OCI-LY3 (cell line): ENCODE data around the gene GALNTL6.
A peak's percentile ranks its signal among the peaks of the same experiment; 100 is the strongest.
"Not testable (repeated sequence)": the region's sequence is repeated elsewhere in the genome, so short reads cannot be mapped to it uniquely, and the experiment has no call there.

ENCODE experiments used
- H2AFZ ChIP-seq: fragments of 200-600, 300-600 bp; shearing (Covaris generic); 2 replicates; pipeline ENCODE4 v1.6.0; 2014; ENCODE audit warnings: antibody characterized with exemption, low read depth, low read length
- H3K27ac ChIP-seq: fragments of 200-600, 300-600 bp; sonication (generic); 2 replicates; pipeline ENCODE4 v1.5.1; 2014; ENCODE audit warnings: mild to moderate bottlenecking, low read length, moderate library complexity, mixed read lengths
- H3K27me3 ChIP-seq: fragments of 200-600, 300-600 bp; sonication (generic); 2 replicates; pipeline ENCODE4 v1.6.1; 2014; ENCODE audit warnings: low read depth, low read length, mixed read lengths
- H3K36me3 ChIP-seq: fragments of 200-600, 300-600 bp; sonication (generic); replicated peaks from 2 replicates; pipeline ENCODE3; 2014; ENCODE audit warnings: low read depth, low read length, mixed read lengths
- H3K4me1 ChIP-seq: fragments of 300-600, 200-600 bp; sonication (generic); 2 replicates; pipeline ENCODE4 v1.6.1; 2014; ENCODE audit warnings: low read length, mixed read lengths
- H3K4me2 ChIP-seq: fragments of 200-600, 300-600 bp; sonication (generic); 2 replicates; pipeline ENCODE4 v1.6.1; 2014; ENCODE audit warnings: low read length, mixed read lengths
- H3K4me3 ChIP-seq: fragments of 300-600, 200-600 bp; sonication (generic); 2 replicates; pipeline ENCODE4 v1.5.1; 2014; ENCODE audit warnings: antibody characterized with exemption, mild to moderate bottlenecking, low read length, moderate library complexity
- H3K79me2 ChIP-seq: fragments of 300-600, 200-600 bp; shearing (Covaris generic); 2 replicates; pipeline ENCODE4 v1.6.1; 2014; ENCODE audit warnings: mild to moderate bottlenecking, low read length, mixed read lengths
- H3K9ac ChIP-seq: fragments of 300-600, 200-600 bp; shearing (Covaris generic); 2 replicates; pipeline ENCODE4 v1.6.0; 2014; ENCODE audit warnings: mild to moderate bottlenecking, low read length, moderate library complexity
- H3K9me3 ChIP-seq: fragments of 200-600, 300-600 bp; shearing (Covaris generic); 2 replicates; pipeline ENCODE4 v1.6.1; 2014; ENCODE audit warnings: low read length, mixed read lengths; ENCODE audit not compliant: insufficient read depth
- H4K20me1 ChIP-seq: fragments of 200-600, 300-600 bp; sonication (generic); 2 replicates; pipeline ENCODE4 v1.6.1; 2016; ENCODE audit warnings: low read length, mixed read lengths; ENCODE audit not compliant: insufficient read depth
- CTCF ChIP-seq: fragments of 200-600, 300-600 bp; sonication (generic); IDR thresholded peaks from 2 replicates; pipeline ENCODE4 v1.5.1; 2014; ENCODE audit warnings: antibody characterized with exemption, low read length, low read depth
- EZH2phosphoT487 ChIP-seq: fragments of 200-600 bp; shearing (Covaris generic); IDR thresholded peaks from 2 replicates; pipeline ENCODE4 v1.6.1; 2018; ENCODE audit warnings: antibody characterized with exemption, mixed run types, low read depth

Gene GALNTL6

GRCh38 chr4:172881645-172882044 lies 1068.4 kb downstream of the GALNTL6 start:
- Histone ChIP-seq H3K27me3 (no peaks in the 10 kb centered on the region), H3K79me2 (no peaks in the 10 kb centered on the region), H3K27ac (no peak overlapping the region), H3K36me3 (no peaks in the 10 kb centered on the region), H3K4me3 (no peak overlapping the region), H2AFZ (no peak overlapping the region), H3K4me2 (no peak overlapping the region), H3K9me3 (0 out of 2 replicates have a peak, but pooled peaks cover 2% of the 10 kb centered on the region), H3K4me1 (no peaks in the 10 kb centered on the region), H3K9ac (no peak overlapping the region), H4K20me1 (no peaks in the 10 kb centered on the region)
- no peak for TF ChIP-seq CTCF
- no peak for TF ChIP-seq EZH2phosphoT487

- H3K9ac ChIP-seq, H3K9me3 ChIP-seq, H2AFZ ChIP-seq, H3K4me3 ChIP-seq, H3K79me2 ChIP-seq, H3K27me3 ChIP-seq, H3K27ac ChIP-seq, H3K36me3 ChIP-seq, H3K4me2 ChIP-seq, H4K20me1 ChIP-seq, H3K4me1 ChIP-seq: not testable (repeated sequence)
Observed at GRCh38 chr4:172887358-172887757, 1074.2 kb downstream of the GALNTL6 start.

GRCh38 chr4:172887959-172888358 lies 1074.8 kb downstream of the GALNTL6 start:
- H3K4me2 ChIP-seq: no peak overlapping the region
- no peak overlapping the region for H3K9ac ChIP-seq
- H4K20me1 ChIP-seq: no peaks in the 10 kb centered on the region
- no peaks in the 10 kb centered on the region for H3K4me1 ChIP-seq
- H3K27ac ChIP-seq: no peak overlapping the region
- no peak overlapping the region for H3K4me3 ChIP-seq
- H2AFZ ChIP-seq: no peak overlapping the region
- no peaks in the 10 kb centered on the region for H3K36me3 ChIP-seq
- H3K79me2 ChIP-seq: no peaks in the 10 kb centered on the region
- TF ChIP-seq EZH2phosphoT487 (no peak), CTCF (no peak)
- H3K27me3 ChIP-seq: no peaks in the 10 kb centered on the region
- 0 out of 2 replicates have a peak, but pooled peaks cover 3% of the 10 kb centered on the region for H3K9me3 ChIP-seq

DNA sequence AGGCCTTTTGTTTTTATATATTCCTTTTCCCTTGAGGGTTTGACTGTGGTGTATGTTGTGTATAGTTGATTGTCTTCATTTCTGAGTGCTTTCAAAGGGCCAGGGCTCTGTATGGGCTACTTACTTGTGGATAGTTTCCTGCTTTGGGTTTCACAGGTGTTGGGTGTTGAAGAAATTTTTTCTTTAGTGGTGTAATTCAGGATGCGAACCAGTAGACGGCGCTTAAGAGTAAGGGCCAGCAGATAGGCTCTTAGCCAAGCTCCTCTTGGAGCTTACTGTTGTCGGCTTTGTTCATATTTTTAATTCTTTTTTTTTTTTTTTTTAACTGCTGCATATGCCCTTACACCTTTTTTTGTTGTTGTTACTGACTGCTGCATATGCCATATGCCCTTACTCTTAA lies 1079.1 kb downstream of the GALNTL6 start:
- no peak overlapping the region for H2AFZ ChIP-seq
- H3K4me3 ChIP-seq: no peak overlapping the region
- H4K20me1 ChIP-seq: no peaks in the 10 kb centered on the region
- peaks cover 13% of the 10 kb centered on the region; the same call in 1 of the 2 replicates for H3K9me3 ChIP-seq
- no peaks in the 10 kb centered on the region for H3K4me1 ChIP-seq
- no peak for TF ChIP-seq EZH2phosphoT487
- TF ChIP-seq CTCF: peak; percentile 72
- no peak overlapping the region for H3K4me2 ChIP-seq
- H3K9ac ChIP-seq: no peak overlapping the region
- H3K27me3 ChIP-seq: no peaks in the 10 kb centered on the region
- peaks cover 5% of the 10 kb centered on the region for H3K36me3 ChIP-seq
- no peak overlapping the region for H3K27ac ChIP-seq
- H3K79me2 ChIP-seq: no peaks in the 10 kb centered on the region

- no peak overlapping the region for H2AFZ ChIP-seq
- H3K36me3 ChIP-seq: peaks cover 5% of the 10 kb centered on the region
- no peak overlapping the region for H3K9ac ChIP-seq
- no peak overlapping the region for H3K27ac ChIP-seq
- no peaks in the 10 kb centered on the region for H3K27me3 ChIP-seq
- H3K4me1 ChIP-seq: no peaks in the 10 kb centered on the region
- TF ChIP-seq EZH2phosphoT487 (no peak), CTCF (no peak)
- H3K4me3 ChIP-seq: no peak overlapping the region
- H3K79me2 ChIP-seq: no peaks in the 10 kb centered on the region
- H4K20me1 ChIP-seq: no peaks in the 10 kb centered on the region
- H3K9me3 ChIP-seq: peaks cover 13% of the 10 kb centered on the region; the same call in 1 of the 2 replicates
- no peak overlapping the region for H3K4me2 ChIP-seq
Observed at GRCh38 chr4:172895699-172896098, 1082.5 kb downstream of the GALNTL6 start.
